ENCODE measurements around the gene WLS. TPM values are rescaled to one million over a fixed set of nuclear protein-coding genes. Genes with fewer than 3 reads are reported as not detected.
A peak's percentile ranks its signal among the peaks of the same experiment; 100 is the strongest.
"Not testable (repeated sequence)": the region's sequence is repeated elsewhere in the genome, so short reads cannot be mapped to it uniquely, and the experiment has no call there.

The WLS gene
- total and polyA plus RNA-seq, 2 experiments from 2014 or later, result 113 to 114 TPM

DNA sequence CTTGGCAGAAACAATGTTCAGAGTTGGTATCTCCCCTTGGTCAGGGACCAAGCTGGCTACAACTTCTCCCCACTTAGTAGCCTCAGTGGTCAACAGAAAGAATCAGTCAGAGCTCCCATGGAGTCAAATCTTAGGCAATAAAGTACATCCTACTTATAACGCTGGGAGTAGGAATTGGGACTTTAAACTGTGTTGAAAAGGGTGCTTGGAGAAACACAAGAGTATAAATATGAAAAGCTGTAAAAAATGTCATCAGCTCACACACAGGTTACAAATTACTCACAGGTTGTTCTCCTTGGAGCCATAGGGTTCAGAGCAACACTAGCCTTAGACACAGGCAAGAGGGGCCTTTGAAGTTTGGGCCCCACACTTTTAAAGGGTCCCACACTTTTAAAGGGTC is 67.4 kb downstream of the WLS start:
- Histone ChIP-seq H3K4me1 (ENCODE audit: low read depth) (peaks cover 9% of the 10 kb centered on the region), H3K9me3 (ENCODE audit: low read depth) (no peaks in the 10 kb centered on the region), H3K36me3 (no peaks in the 10 kb centered on the region), H3K27ac (no peak overlapping the region), H3K4me3 (no peak overlapping the region), H3K27me3 (no peaks in the 10 kb centered on the region)
- no peak for DNase-seq (ENCODE audit: low read depth in 1 of 2, low spot score in 1 of 2)
- TF ChIP-seq, protein P1, sequence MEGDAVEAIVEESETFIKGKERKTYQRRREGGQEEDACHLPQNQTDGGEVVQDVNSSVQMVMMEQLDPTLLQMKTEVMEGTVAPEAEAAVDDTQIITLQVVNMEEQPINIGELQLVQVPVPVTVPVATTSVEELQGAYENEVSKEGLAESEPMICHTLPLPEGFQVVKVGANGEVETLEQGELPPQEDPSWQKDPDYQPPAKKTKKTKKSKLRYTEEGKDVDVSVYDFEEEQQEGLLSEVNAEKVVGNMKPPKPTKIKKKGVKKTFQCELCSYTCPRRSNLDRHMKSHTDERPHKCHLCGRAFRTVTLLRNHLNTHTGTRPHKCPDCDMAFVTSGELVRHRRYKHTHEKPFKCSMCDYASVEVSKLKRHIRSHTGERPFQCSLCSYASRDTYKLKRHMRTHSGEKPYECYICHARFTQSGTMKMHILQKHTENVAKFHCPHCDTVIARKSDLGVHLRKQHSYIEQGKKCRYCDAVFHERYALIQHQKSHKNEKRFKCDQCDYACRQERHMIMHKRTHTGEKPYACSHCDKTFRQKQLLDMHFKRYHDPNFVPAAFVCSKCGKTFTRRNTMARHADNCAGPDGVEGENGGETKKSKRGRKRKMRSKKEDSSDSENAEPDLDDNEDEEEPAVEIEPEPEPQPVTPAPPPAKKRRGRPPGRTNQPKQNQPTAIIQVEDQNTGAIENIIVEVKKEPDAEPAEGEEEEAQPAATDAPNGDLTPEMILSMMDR (IDR thresholded peaks at IDR 0.05; ENCODE audit: low read depth, low read length), result no peak

DNA sequence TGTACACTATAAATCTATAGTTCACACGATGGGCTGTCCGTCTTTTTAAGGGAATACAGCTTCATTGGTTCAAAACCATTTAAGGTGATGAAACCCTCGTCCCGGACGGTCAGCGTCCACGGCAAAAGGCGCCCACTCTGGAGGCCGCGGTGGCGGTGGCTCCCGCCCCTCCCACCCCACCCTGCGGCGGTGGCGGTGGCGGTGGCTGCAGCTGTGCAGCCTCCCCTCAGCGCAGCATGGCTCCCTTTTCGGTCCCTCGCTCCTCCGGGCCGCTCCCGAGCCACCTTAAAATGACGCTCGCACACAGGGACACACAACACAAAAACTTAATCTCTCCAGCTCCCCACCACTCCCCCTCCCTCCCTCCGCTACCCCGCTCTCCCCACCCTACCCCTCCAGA is 69.1 kb downstream of the WLS start:
- no peak overlapping the region for H3K27ac ChIP-seq
- TF ChIP-seq, protein P1 (IDR thresholded peaks at IDR 0.05; ENCODE audit: low read depth, low read length), result no peak
- no peaks in the 10 kb centered on the region for H3K36me3 ChIP-seq
- no peaks in the 10 kb centered on the region for H3K27me3 ChIP-seq
- no peaks in the 10 kb centered on the region for H3K9me3 ChIP-seq (ENCODE audit: low read depth)
- no peak for DNase-seq (ENCODE audit: low read depth in 1 of 2, low spot score in 1 of 2)
- H3K4me1 ChIP-seq (ENCODE audit: low read depth), result peaks cover 7% of the 10 kb centered on the region
- H3K4me3 ChIP-seq, result no peak overlapping the region

DNA sequence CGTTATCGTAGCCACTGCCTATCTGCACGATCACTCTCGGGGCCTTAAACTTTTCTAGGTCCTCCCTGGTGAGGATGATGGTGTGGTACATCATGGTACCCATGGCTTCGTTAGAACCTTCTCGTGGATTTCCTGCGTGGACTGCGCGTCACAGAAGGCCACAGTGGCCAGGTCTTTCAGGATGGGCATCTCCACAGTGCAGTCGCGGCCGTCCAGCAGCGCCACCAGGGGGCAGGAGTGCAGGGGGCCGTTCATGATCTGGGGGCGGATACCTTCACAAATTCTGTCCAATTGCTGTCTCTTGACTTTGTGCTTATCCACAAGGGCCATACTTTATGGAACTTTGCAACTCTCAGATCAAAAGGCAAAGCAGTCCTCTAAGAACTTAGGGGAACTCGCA is 69.6 kb downstream of the WLS start:
- DNase-seq (ENCODE audit: low read depth in 1 of 2, low spot score in 1 of 2), result no peak
- H3K9me3 ChIP-seq (ENCODE audit: low read depth), result no peaks in the 10 kb centered on the region
- no peaks in the 10 kb centered on the region for H3K36me3 ChIP-seq
- no peak overlapping the region for H3K4me3 ChIP-seq
- H3K4me1 ChIP-seq (ENCODE audit: low read depth), result peaks cover 12% of the 10 kb centered on the region
- TF ChIP-seq, protein P1 (IDR thresholded peaks at IDR 0.05; ENCODE audit: low read depth, low read length), result peak; percentile 8
- H3K27me3 ChIP-seq, result no peaks in the 10 kb centered on the region
- no peak overlapping the region for H3K27ac ChIP-seq

DNA sequence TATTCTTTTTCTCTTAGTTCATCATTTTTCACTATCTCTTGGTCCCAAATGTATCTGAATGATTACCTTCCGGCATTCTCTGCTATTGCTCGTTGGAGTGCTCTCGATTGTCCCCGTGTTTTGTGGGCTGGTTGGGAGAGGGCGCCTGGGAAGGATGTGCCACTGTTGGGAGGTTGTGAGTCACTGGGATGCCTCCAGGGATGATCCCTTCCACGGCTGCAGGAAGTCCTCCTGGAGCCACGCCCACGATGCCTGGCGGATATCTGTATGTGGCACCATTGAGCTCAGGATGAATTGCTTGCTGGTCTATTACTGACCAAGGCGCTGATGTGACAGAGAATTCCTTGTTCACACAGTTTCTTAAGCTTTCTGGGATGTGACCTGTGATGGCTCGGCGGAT is 70.7 kb downstream of the WLS start:
- not testable (repeated sequence) for H3K4me3 ChIP-seq

DNA sequence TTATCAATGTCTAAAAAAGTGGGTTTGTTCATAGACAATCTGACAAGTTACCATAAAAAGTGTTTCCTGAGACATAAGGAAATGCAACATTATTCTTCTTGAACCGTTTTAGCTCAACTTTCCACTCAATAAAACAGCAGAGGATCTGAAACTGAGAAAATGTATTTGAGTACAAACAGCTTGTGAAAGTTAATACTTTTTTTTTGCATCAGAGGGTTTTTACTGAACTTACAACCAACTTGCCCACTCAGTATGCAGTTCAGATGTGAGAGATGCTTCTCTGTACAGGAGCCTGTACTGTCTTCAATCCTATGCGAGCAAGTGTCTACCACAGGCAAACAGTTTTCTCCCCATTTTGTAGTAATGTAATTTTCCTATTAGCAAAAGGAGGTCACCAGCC is 71.4 kb downstream of the WLS start:
- DNase-seq (ENCODE audit: low read depth in 1 of 2, low spot score in 1 of 2); H3K9me3 ChIP-seq (ENCODE audit: low read depth); H3K4me3 ChIP-seq; H3K27me3 ChIP-seq; H3K36me3 ChIP-seq; H3K27ac ChIP-seq: not testable (repeated sequence)
- peaks cover 19% of the 10 kb centered on the region for H3K4me1 ChIP-seq (ENCODE audit: low read depth)

More for the DNA sequence above, 70.7 kb downstream of the WLS start:
- not testable (repeated sequence) for H3K36me3 ChIP-seq; DNase-seq (ENCODE audit: low read depth in 1 of 2, low spot score in 1 of 2); H3K27me3 ChIP-seq; H3K27ac ChIP-seq; H3K9me3 ChIP-seq (ENCODE audit: low read depth)
- H3K4me1 ChIP-seq (ENCODE audit: low read depth), result peaks cover 22% of the 10 kb centered on the region

DNA sequence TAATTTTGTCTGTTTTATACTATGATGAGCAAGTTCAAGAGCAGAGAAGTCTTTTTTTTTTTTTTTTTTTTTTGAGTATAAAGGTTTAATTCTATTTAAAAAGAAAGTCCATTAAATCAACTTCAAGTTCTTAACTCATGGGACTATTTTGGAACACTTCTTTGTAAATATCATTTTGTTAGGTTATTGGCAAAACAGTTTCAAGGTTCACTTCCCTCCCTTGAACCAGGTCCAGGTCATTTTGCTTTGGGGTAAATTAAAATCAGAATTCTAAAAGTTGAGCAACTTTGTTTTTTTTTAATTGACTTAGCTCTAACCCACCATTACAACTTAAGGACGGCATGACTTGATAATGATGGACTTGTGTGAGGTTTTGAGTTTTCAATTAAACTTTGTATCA is 72.3 kb downstream of the WLS start:
- Histone ChIP-seq H3K27ac (no peak overlapping the region), H3K36me3 (peaks cover under 1% of the 10 kb centered on the region), H3K27me3 (no peaks in the 10 kb centered on the region), H3K4me1 (ENCODE audit: low read depth) (peaks cover 25% of the 10 kb centered on the region), H3K9me3 (ENCODE audit: low read depth) (no peaks in the 10 kb centered on the region), H3K4me3 (no peak overlapping the region)
- TF ChIP-seq, protein P1 (IDR thresholded peaks at IDR 0.05; ENCODE audit: low read depth, low read length), result no peak
- DNase-seq (ENCODE audit: low read depth in 1 of 2, low spot score in 1 of 2), result no peak

DNA sequence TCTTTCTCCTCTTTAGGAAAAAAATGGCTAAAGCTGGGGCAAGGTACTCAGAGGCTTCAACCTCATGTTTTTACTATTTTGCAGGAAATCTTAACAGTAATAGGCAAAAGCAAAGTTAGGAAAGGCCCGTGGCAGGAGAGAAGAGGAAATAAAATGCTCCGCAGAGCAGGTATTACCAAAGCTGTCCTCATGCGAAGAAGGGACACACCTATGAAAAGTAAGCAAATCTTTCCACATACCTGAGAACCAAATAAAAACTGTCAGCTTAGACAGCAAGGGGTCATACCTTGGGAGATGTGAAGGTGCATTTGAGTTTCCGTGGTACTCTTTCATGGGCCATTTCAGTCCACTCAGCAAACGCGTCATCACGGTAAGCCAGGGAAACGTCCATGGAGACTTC is 73.5 kb downstream of the WLS start:
- Histone ChIP-seq H3K36me3 (peaks cover 6% of the 10 kb centered on the region), H3K4me1 (ENCODE audit: low read depth) (peaks cover 25% of the 10 kb centered on the region), H3K27ac (no peak overlapping the region), H3K27me3 (no peaks in the 10 kb centered on the region), H3K9me3 (ENCODE audit: low read depth) (no peaks in the 10 kb centered on the region), H3K4me3 (no peak overlapping the region)
- TF ChIP-seq, protein P1 (IDR thresholded peaks at IDR 0.05; ENCODE audit: low read depth, low read length), result no peak
- DNase-seq (ENCODE audit: low read depth in 1 of 2, low spot score in 1 of 2), result no peak

Data from cardiac muscle cell (in vitro differentiated cells and primary cell).